Measurements from ENCODE around the gene FCHSD2.

FCHSD2 gene

GRCh38 chr11:72871119-72871518 lies 271.0 kb downstream of the FCHSD2 start:
- no peaks in the 10 kb centered on the region for H3K36me3 ChIP-seq (ENCODE audit: control insufficient read depth, insufficient read depth, low read length)
- H2AFZ ChIP-seq = no peak overlapping the region
- H3K79me2 ChIP-seq = no peaks in the 10 kb centered on the region
- H3K4me1 ChIP-seq = no peaks in the 10 kb centered on the region
- no peak overlapping the region for H3K4me2 ChIP-seq (ENCODE audit: low read length)
- no peaks in the 10 kb centered on the region for H3K27me3 ChIP-seq (ENCODE audit: control insufficient read depth, insufficient read depth, low read length)
- no peak for TF ChIP-seq CTCF (IDR thresholded peaks at IDR 0.05)
- no peak overlapping the region for H3K9ac ChIP-seq
- H3K27ac ChIP-seq = no peak overlapping the region
- no peaks in the 10 kb centered on the region for H3K9me3 ChIP-seq (ENCODE audit: control insufficient read depth, low read length)
- H3K4me3 ChIP-seq (ENCODE audit: low read depth, low read length) = no peak overlapping the region

- Histone ChIP-seq H3K9ac (no peak overlapping the region), H3K79me2 (no peaks in the 10 kb centered on the region), H3K4me2 (ENCODE audit: low read length) (no peak overlapping the region), H3K9me3 (ENCODE audit: control insufficient read depth, low read length) (no peaks in the 10 kb centered on the region), H3K27me3 (ENCODE audit: control insufficient read depth, insufficient read depth, low read length) (no peaks in the 10 kb centered on the region), H3K27ac (no peak overlapping the region), H3K4me1 (no peaks in the 10 kb centered on the region), H2AFZ (no peak overlapping the region), H3K4me3 (ENCODE audit: low read depth, low read length) (no peak overlapping the region), H3K36me3 (ENCODE audit: control insufficient read depth, insufficient read depth, low read length) (no peaks in the 10 kb centered on the region)
- TF ChIP-seq CTCF (IDR thresholded peaks at IDR 0.05) = no peak
Measured at GRCh38 chr11:72869831-72870230, 272.3 kb downstream of the FCHSD2 start.

GRCh38 chr11:72867970-72868369 lies 274.1 kb downstream of the FCHSD2 start:
- H3K4me3 ChIP-seq (ENCODE audit: low read depth, low read length) = no peak overlapping the region
- no peaks in the 10 kb centered on the region for H3K9me3 ChIP-seq (ENCODE audit: control insufficient read depth, low read length)
- no peak overlapping the region for H2AFZ ChIP-seq
- H3K4me1 ChIP-seq = no peaks in the 10 kb centered on the region
- no peak overlapping the region for H3K27ac ChIP-seq
- H3K36me3 ChIP-seq (ENCODE audit: control insufficient read depth, insufficient read depth, low read length) = no peaks in the 10 kb centered on the region
- no peak for TF ChIP-seq CTCF (IDR thresholded peaks at IDR 0.05)
- no peak overlapping the region for H3K4me2 ChIP-seq (ENCODE audit: low read length)
- no peaks in the 10 kb centered on the region for H3K79me2 ChIP-seq
- no peak overlapping the region for H3K9ac ChIP-seq
- no peaks in the 10 kb centered on the region for H3K27me3 ChIP-seq (ENCODE audit: control insufficient read depth, insufficient read depth, low read length)

- H3K4me2 ChIP-seq (ENCODE audit: low read length) = no peak overlapping the region
- H3K9me3 ChIP-seq (ENCODE audit: control insufficient read depth, low read length) = no peaks in the 10 kb centered on the region
- no peak overlapping the region for H2AFZ ChIP-seq
- H3K27me3 ChIP-seq (ENCODE audit: control insufficient read depth, insufficient read depth, low read length) = no peaks in the 10 kb centered on the region
- H3K9ac ChIP-seq = no peak overlapping the region
- no peaks in the 10 kb centered on the region for H3K79me2 ChIP-seq
- H3K36me3 ChIP-seq (ENCODE audit: control insufficient read depth, insufficient read depth, low read length) = no peaks in the 10 kb centered on the region
- H3K27ac ChIP-seq = no peak overlapping the region
- no peak for TF ChIP-seq CTCF (IDR thresholded peaks at IDR 0.05)
- no peak overlapping the region for H3K4me3 ChIP-seq (ENCODE audit: low read depth, low read length)
- H3K4me1 ChIP-seq = no peaks in the 10 kb centered on the region
Measured at GRCh38 chr11:72864702-72865655, 277.1 kb downstream of the FCHSD2 start.

- Histone ChIP-seq H3K36me3 (ENCODE audit: control insufficient read depth, insufficient read depth, low read length) (no peaks in the 10 kb centered on the region), H3K9ac (no peak overlapping the region), H3K9me3 (ENCODE audit: control insufficient read depth, low read length) (no peaks in the 10 kb centered on the region), H3K4me2 (ENCODE audit: low read length) (no peak overlapping the region), H3K27ac (no peak overlapping the region), H3K27me3 (ENCODE audit: control insufficient read depth, insufficient read depth, low read length) (no peaks in the 10 kb centered on the region), H3K79me2 (no peaks in the 10 kb centered on the region), H2AFZ (no peak overlapping the region), H3K4me3 (ENCODE audit: low read depth, low read length) (no peak overlapping the region), H3K4me1 (no peaks in the 10 kb centered on the region)
- no peak for TF ChIP-seq CTCF (IDR thresholded peaks at IDR 0.05)
Measured at GRCh38 chr11:72863916-72864315, 278.2 kb downstream of the FCHSD2 start.
